NCI-H2227 treated with DMSO at 0.1 percent for 48 hours (cell line): ENCODE measurements around the gene HOXD8.

Experiments
- DNase-seq: peaks from one replicate; lab custom pipeline; 2025; lab: John Stamatoyannopoulos, UW

HOXD8 gene

GRCh38 chr2:176117162-176117822 is 12.2 kb upstream of the HOXD8 start:
- no peak for DNase-seq

- no peak for DNase-seq
Measured at GRCh38 chr2:176117823-176118371, 11.6 kb upstream of the HOXD8 start.

- no peak for DNase-seq
Measured at GRCh38 chr2:176118601-176119339, 10.7 kb upstream of the HOXD8 start.

GRCh38 chr2:176120364-176121189 is 8.9 kb upstream of the HOXD8 start:
- DNase-seq: no peak

- no peak for DNase-seq
Measured at GRCh38 chr2:176121190-176122051, 8.1 kb upstream of the HOXD8 start.

GRCh38 chr2:176122052-176122682 is 7.3 kb upstream of the HOXD8 start:
- DNase-seq: peak; percentile 87

GRCh38 chr2:176122683-176123410 is 6.7 kb upstream of the HOXD8 start, which contains the start of gene HOXD9:
Gene HOXD9 (plus strand): TSS chr2:176122719. CDS start chr2:176122769, 50 bp downstream.
- no peak for DNase-seq

- no peak for DNase-seq
Measured at GRCh38 chr2:176123411-176124109, 5.9 kb upstream of the HOXD8 start.

- no peak for DNase-seq
Measured at GRCh38 chr2:176124110-176124946, 5.2 kb upstream of the HOXD8 start.

GRCh38 chr2:176124947-176125771 is 4.3 kb upstream of the HOXD8 start:
- DNase-seq: no peak

- no peak for DNase-seq
Measured at GRCh38 chr2:176125772-176126054, 3.8 kb upstream of the HOXD8 start.

- DNase-seq: peak; percentile 83
Measured at GRCh38 chr2:176126929-176127773, 2.4 kb upstream of the HOXD8 start.

- DNase-seq: no peak
Measured at GRCh38 chr2:176127774-176128072, 1.8 kb upstream of the HOXD8 start.

GRCh38 chr2:176128172-176128981 is 1.1 kb upstream of the HOXD8 start:
- peak; percentile 51 for DNase-seq

GRCh38 chr2:176129813-176130146 is 275 bp downstream of the HOXD8 start:
- DNase-seq: no peak

GRCh38 chr2:176130147-176130956 is 847 bp downstream of the HOXD8 start:
- DNase-seq: no peak
